A549 treated with AZD9567 at 1 μM for 4 hours (cell line): Measurements from ENCODE around the gene CRYGN. TPM values are rescaled to one million over a fixed set of nuclear protein-coding genes. Genes with fewer than 3 reads are reported as not detected.

Experiments
- total RNA-seq: library from RNA; stranded (reverse); fragments of 200-300 nt; extraction: Qiagen RNA extraction; gene quantifications from 5 replicates; pipeline ENCODE4 v1.2.3, GENCODE V29; 2022; ENCODE audit not compliant: insufficient read depth

CRYGN gene
- not detected in 5 replicates for total RNA-seq

GRCh38 chr7:151439855-151440798, at the start of gene CRYGN:
Gene CRYGN (minus strand): TSS chr7:151440141. CDS start chr7:151439917, 224 bp downstream.

GRCh38 chr7:151409667-151410404, 30.1 kb downstream of the CRYGN start, which contains the start of gene WDR86:
Gene WDR86 (minus strand): TSS chr7:151410038. CDS start chr7:151409589, 449 bp downstream.

Other genes starting within 250 kb of the CRYGN start
- gene H2BK1, start 229.7 kb downstream of the CRYGN start, total RNA-seq, result not detected in 5 replicates
- 53.3 to 66.9 TPM (median 60.8 TPM) in 5 replicates for gene ABCF2, start 212.9 kb downstream of the CRYGN start, total RNA-seq
- gene CHPF2, start 207.7 kb downstream of the CRYGN start, total RNA-seq, result 35.0 to 48.9 TPM (median 44.8 TPM) in 5 replicates
- 4.3 to 8.8 TPM (median 8.1 TPM) in 5 replicates for gene SMARCD3, start 191.4 kb downstream of the CRYGN start, total RNA-seq
- gene NUB1, start 98.3 kb downstream of the CRYGN start, total RNA-seq, result 34.3 to 39.1 TPM (median 37.3 TPM) in 5 replicates
- 0.21 to 0.34 TPM (median 0.28 TPM) in 4 of 5 replicates, not detected in the other for gene WDR86, start 30.1 kb downstream of the CRYGN start, total RNA-seq
- gene RHEB, start 79.8 kb upstream of the CRYGN start, total RNA-seq, result 109 to 157 TPM (median 151 TPM) in 5 replicates